GM19328 (cell line): ENCODE results near the gene BAMBI.

Source experiments
- ATAC-seq: cut with Tn5 transposase; IDR thresholded peaks from one replicate; pipeline ENCODE4 v1.9.1; 2021; ENCODE audit warnings: mild to moderate bottlenecking, moderate library complexity; ENCODE audit not compliant: unreplicated experiment

BAMBI gene

GRCh38 chr10:28704464-28705161, 27.3 kb downstream of the BAMBI start:
- ATAC-seq = no peak

GRCh38 chr10:28705472-28705871, 28.2 kb downstream of the BAMBI start:
- no peak for ATAC-seq

- ATAC-seq = no peak
These were observed 31.8 kb downstream of the BAMBI start for GRCh38 chr10:28709001-28709710.

- no peak for ATAC-seq
These were observed 33.0 kb downstream of the BAMBI start for GRCh38 chr10:28710202-28710886.

- no peak for ATAC-seq
These were observed 33.7 kb downstream of the BAMBI start for GRCh38 chr10:28711041-28711440.

GRCh38 chr10:28711776-28712175, 34.5 kb downstream of the BAMBI start:
- ATAC-seq = no peak

GRCh38 chr10:28713626-28714352, 36.5 kb downstream of the BAMBI start:
- ATAC-seq = no peak

- no peak for ATAC-seq
These were observed 37.2 kb downstream of the BAMBI start for GRCh38 chr10:28714401-28715053.

- no peak for ATAC-seq
These were observed 37.9 kb downstream of the BAMBI start for GRCh38 chr10:28715246-28715645.

GRCh38 chr10:28715757-28716156, 38.4 kb downstream of the BAMBI start:
- no peak for ATAC-seq

GRCh38 chr10:28716748-28717147, 39.4 kb downstream of the BAMBI start:
- no peak for ATAC-seq

- no peak for ATAC-seq
These were observed 40.4 kb downstream of the BAMBI start for GRCh38 chr10:28717656-28718201.

GRCh38 chr10:28719789-28720436, 42.6 kb downstream of the BAMBI start:
- no peak for ATAC-seq

- ATAC-seq = no peak
These were observed 44.1 kb downstream of the BAMBI start for GRCh38 chr10:28721318-28721951.

- ATAC-seq = no peak
These were observed 44.9 kb downstream of the BAMBI start for GRCh38 chr10:28722065-28722803.

- no peak for ATAC-seq
These were observed 51.0 kb downstream of the BAMBI start for GRCh38 chr10:28728366-28728765.

GRCh38 chr10:28730031-28730778, 52.9 kb downstream of the BAMBI start:
- ATAC-seq = no peak

GRCh38 chr10:28732091-28732490, 54.8 kb downstream of the BAMBI start:
- ATAC-seq = no peak
